ENCODE data around the gene CCDC142.

The CCDC142 gene, protein sequence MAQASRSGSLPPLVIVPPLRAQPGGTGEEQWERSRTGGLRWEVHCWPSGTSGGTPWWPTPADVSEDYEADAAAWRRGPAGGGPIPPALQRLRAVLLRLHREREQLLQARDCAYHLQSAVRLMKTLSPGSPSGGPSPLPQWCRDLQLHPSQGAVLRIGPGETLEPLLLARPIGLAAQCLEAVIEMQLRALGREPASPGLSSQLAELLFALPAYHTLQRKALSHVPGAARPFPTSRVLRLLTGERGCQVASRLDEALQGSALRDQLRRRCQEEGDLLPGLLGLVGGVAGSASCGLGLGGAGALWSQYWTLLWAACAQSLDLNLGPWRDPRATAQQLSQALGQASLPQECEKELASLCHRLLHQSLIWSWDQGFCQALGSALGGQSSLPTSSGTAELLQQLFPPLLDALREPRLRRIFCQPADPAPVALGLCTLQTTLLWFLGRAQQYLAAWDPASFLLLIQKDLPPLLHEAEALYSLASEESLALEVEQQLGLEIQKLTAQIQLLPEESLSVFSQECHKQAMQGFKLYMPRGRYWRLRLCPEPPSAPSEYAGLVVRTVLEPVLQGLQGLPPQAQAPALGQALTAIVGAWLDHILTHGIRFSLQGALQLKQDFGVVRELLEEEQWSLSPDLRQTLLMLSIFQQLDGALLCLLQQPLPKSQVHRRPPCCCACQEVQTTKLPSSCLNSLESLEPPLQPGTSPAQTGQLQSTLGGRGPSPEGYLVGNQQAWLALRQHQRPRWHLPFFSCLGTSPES

DNA sequence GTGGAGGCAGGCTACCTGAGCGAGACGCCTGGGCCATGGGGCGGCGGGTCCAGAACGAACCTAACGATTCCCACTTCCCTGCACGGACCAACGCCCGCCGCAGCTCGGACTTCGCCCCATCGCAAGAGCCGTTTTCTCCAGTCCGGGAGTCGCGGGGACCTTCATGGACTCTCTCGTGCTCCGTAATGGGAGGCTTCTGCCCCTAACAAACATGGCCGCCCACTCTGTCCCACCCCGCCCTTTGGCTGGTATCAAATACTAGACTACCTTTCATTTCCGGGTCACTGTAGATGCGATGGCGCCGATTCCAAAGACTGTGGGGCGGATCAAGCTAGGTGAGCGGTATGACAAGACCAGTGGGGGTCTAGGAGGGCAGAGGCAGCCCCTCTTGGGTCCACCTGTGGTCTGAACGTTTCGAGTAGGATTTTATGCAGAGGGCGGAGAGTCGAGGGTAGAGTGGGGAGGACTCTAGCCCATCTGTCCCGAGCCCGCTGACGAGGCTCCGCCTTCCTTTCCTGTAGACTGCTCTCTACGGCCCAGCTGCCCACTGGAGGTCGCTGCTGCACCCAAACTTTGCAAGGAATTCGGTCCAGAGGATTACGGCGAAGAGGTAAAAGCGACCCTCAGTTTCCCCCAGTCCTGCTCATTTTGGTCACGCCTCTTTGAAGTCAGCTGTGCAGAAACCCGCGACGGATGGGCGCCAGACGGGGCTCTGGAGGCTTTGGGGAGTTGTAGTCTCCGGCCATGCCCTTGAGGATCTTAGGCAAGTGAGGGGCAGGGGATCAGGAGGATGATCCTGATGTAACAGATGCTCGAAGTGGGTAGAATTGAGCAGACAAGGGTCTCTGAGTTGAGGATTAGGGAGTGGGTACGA, at the start of gene CCDC142, which contains the start of gene TTC31:
TSS of gene CCDC142 (minus strand) at position 198 of the 874 bp plus-strand sequence. CDS start at position 37, 161 bp downstream.
TSS of gene TTC31 (plus strand) at position 281 of the 874 bp plus-strand sequence. CDS start at position 296, 15 bp downstream.
- DNase-seq, result peak; percentile 93 to 94

DNA sequence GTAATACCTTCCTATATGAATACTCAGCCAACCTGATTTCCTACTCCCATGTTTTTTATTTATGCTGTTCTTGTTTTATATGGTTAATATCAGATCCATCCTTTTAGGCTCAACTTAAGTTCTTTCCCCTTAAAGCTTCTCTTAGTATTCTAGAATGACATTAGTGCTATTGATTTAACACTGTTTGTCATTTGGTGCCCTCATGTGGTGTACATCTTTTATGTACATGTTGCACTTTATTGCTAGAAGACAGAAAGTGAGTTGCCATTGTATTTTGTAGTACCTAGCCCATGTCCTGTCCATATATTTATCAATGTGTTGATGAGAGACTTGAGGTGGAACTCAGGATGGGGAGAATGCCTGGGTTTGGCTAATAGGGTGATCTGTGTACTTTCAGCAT, 49.4 kb upstream of the CCDC142 start:
- peak in 1 of 2 experiments; percentile 70 for DNase-seq

DNA sequence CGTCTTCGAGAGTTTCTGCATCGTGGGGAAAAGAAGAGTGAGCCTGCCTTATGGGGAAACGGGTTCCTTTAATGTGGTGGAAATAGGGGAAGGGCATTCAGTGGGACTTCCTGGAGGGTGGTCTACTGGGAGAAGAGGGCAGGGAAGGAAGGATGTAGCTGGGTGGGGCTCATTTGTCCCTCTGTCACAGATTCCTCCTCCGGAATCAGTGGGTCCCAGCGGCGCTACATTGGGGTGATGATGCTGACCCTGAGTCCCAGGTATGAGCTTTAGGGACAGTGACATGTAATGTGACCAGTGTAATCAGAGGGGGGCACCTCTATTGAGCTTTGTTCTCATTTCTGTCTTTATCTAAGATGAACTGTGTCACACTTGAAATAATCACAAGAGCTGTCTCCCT, 48.9 kb upstream of the CCDC142 start:
- no peak for DNase-seq

DNA sequence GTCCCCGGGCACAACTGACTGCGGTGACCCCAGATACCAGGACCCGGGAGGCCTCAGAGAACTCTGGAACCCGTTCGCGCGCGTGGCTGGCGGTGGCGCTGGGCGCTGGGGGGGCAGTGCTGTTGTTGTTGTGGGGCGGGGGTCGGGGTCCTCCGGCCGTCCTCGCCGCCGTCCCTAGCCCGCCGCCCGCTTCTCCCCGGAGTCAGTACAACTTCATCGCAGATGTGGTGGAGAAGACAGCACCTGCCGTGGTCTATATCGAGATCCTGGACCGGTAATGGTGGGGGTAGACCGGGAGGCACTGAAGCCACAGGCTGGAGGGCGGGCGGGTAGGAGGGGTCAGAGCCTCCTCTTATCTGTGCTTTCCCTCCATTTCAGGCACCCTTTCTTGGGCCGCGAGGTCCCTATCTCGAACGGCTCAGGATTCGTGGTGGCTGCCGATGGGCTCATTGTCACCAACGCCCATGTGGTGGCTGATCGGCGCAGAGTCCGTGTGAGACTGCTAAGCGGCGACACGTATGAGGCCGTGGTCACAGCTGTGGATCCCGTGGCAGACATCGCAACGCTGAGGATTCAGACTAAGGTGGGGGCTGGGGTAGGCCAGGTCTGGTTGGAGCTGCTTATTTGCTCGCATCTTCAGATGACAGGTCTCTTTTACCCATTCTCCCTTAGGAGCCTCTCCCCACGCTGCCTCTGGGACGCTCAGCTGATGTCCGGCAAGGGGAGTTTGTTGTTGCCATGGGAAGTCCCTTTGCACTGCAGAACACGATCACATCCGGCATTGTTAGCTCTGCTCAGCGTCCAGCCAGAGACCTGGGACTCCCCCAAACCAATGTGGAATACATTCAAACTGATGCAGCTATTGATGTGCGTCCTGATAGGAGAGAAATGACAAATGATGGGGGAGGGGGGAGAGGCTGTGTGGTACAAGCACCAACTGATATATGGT, 47.7 kb upstream of the CCDC142 start:
- peak in 1 of 2 experiments; percentile 30 for DNase-seq

DNA sequence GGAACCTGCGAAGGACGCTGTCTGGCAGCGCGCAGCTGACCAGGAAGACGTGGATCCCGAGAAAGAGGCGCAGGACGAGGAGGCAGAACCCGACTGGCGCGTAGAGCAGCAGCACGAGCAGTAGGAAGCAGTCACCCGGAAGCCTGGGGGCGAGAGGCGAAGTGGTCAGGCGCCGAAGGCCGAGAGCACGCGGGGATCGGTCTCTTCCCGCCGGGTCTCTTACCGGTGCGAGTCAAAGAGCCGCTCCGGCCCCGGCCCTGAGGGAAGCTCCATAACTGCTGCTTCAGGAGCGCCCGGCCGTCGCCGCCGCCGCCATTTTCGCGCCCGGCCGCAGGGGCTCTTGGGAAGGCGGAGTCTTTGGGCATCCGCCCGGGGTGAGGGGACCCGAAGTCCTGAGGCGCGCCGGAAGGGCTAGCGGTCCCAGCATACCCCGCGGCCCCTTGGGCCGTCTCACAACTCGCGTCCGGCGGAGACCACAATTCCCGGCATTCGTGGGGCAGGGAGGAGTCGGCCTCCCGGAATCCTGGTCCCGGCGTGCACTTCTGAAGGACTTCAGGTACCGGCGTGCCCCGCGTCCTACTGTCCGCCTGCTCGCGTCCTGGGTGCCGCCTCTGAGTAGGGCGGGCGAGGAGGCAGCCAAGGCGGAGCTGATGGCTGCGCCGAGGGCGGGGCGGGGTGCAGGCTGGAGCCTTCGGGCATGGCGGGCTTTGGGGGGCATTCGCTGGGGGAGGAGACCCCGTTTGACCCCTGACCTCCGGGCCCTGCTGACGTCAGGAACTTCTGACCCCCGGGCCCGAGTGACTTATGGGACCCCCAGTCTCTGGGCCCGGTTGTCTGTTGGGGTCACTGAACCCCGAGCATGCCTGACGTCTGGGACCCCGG, 46.8 kb upstream of the CCDC142 start, which contains the start of the genes AUP1 and HTRA2:
TSS of gene AUP1 (minus strand) at position 350 of the 882 bp plus-strand sequence. CDS start at position 273, 77 bp downstream.
TSS of gene HTRA2 (plus strand) at position 577 of the 882 bp plus-strand sequence. CDS start at position 651, 74 bp downstream.
- DNase-seq, result peak; percentile 98

DNA sequence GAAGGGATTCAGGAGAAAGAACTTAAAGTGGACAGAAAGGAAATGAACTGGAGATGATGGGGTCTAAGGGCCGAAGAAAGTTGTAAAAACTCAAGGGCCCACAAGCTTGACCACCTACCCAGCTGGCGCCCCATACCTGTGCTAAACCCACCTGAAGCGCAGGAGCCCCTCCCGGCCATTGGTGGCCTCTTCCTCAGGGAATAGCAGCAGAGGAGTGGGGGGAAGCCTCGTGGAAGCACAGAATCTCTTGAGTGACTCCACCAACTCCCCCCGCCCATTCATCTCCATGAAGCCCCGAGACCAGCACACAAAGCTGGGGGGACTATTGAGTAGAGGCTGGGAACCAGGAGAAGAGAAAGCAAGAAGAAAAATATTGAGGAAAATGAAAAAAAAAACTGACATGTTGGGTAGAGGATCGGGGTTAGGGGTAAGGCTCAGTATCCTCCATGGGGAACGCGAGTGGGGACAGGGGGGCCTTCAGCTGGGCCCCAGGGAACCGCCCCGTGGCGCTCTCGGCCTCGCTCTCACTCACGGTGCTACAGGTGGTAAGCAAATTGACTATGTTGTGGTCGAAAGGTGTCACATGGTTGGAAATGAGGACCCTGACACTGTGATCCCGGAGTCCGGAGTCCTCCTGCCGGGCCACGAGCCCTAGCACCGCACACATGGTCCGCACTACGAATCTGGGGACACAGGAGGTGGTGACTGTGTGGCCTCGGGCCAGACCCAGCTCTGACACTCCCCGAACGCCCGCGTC, 46.0 kb upstream of the CCDC142 start:
- no peak for DNase-seq

DNA sequence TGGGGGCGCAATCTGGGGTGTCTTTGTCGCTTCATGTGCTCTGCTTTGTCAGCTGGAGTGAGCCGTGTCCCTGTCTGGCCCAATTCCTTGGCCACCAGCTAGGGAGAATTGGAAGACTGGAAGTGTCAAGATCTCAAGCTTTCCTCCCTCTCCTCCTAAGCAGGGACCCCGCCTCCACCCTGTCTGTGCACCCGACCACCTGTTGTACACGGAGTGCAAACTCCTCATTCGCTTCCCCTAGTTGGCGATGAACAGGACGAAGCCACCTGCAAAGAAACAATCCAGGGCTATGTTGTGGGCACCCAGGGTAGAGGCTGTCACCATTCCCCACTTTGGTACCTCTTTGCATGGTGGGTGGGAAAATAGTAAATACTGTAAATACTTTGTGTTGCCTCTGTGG, 44.9 kb upstream of the CCDC142 start:
- DNase-seq, result no peak

DNA sequence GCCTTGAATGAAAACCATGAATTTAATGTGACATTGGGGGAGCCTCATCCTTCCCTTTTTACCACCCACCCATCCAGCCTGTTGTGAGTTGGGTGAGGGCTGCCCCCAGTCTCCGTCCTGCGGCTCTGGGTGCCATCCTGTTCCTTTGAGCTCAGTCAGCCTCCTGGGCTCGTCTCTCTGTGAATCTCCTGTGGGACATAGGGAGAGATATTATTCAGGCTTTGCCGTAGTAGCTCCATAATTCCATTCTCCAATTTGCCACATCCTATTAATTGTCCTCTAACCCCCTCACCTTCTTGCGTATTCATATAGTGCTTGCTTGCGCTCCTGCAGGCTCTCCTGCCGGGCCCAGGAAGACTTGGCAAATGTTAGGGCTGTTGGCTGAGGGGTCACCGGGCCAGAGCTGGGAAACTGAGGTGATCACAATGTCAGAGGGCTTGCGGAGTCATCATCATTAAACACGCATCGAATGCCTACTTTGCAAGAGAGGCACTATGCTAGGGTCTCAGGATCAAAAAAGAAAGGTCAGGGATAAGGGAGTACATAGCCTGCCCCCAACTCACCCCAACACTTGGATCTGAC, 43.9 kb upstream of the CCDC142 start:
- DNase-seq, result no peak

DNA sequence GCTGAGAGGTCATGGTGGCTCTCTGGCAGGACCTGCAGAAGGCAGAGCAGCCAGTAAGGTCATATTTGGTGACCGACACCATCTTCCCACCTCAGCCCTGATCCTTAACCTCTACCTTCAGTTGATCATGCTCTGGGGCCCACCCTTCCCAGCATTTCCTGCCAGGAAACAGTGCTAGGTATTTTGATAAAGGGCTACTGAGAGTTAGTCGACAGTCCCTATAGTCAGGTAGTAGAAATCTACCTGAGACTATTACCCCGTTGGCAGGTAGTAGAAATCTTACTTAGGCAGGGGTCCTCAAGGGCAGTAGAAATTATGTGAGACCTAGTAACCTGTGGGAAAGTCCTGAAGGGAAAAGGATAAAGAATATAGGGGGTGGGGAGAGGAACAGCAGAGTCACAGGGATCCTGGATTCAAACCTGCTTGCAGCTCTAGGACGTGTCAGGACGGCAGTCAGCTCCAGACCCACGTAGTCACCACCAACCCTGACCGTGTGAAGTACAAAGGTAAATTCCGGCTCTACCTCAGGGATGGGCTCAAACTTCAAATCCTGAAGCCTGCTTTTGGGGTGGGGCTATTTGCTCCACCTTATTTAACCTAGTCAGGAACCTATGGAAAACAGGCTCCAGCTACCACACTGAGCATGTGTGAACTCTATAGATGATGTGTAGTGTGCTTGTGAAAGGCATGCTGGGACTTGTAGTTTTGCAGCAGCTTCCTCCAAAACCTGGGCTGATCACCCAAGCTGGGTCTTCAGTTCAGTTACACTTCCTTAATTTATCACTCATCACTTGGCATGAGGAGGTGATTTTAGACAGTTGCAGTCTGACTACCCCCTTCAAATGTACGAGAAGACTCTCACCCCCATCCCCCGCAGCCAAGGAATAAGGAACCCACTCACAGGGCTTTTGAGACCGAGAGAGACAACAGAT, 43.2 kb upstream of the CCDC142 start, which contains the start of gene DQX1:
TSS of gene DQX1 (minus strand) at position 515 of the 932 bp plus-strand sequence. CDS start at position 13, 502 bp downstream.
- DNase-seq, result peak in 1 of 2 experiments; percentile 20

DNA sequence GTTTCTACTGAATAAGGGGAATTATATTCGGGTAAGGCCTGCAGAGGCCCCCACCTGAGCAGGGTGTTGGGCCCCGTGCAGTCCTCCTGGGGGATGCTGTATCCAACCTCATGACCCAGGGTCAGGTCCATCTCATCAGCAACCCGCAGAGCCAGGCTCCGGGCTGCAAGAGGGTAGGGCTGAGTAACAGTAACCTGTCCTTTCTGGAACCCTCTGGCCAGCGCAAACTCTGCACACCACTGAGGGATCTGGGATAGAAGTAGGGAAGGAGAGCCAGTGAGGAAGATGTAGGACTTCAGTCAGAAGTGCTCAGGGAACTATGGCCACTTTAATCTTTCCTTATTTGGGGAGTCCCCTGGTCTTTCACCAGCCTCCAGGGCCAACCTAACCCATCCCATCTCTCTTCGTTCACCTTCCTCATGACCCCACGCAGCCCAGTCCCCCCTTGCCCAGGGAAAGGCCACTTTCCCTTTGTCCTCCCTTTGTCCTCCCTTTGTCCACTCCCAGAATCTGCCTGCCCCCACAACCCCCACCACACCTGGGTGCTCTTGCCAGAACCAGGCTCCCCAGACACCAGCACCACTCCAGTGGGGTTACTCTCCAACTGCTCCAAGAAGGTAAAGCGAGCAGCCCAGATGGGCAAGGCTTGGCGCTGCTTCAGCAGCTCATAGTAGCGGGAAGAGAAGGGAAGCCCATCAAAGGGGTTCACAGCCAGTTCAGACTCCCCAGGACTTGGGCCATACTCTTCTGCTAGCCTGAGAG, 42.3 kb upstream of the CCDC142 start:
- no peak for DNase-seq

DNA sequence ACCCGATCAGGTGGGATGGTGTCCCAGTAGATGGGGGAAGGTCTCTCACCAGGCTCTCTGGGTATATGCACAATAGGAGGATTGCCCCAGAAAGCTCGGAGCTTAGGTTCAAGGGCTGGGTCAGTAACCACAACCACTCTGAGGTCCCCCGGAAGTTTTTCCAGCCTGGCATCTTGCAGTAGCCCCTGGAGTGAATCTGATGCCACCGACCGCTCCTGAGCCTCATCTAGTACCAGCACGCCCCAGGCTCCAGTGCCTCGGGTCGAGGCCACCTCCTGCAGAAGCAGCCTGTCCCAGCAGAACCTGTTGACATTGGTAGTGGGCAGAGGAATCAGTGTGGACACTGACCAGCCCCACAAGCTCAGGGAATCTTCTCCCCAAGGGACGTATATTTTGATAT, 41.2 kb upstream of the CCDC142 start:
- no peak for DNase-seq

DNA sequence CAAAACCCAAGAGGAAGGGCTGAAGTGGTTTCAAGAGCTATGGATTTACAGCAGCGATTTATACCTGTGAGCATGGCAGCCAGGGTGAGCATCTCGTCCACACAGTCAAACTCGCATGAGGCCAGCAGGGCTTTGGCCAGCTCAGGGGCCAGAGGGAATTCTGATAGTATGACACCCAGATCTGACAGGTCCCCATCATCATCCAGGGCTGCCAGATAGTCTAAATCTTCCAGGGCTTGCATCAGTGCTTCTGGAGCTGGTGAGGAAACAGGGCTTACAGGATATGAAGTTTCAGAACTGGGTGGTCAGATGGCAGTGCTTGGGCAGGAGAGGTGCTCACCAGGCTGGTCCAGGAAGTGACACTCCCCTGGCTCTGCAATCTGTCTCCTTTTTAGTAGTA, 39.7 kb upstream of the CCDC142 start:
- DNase-seq, result no peak

DNA sequence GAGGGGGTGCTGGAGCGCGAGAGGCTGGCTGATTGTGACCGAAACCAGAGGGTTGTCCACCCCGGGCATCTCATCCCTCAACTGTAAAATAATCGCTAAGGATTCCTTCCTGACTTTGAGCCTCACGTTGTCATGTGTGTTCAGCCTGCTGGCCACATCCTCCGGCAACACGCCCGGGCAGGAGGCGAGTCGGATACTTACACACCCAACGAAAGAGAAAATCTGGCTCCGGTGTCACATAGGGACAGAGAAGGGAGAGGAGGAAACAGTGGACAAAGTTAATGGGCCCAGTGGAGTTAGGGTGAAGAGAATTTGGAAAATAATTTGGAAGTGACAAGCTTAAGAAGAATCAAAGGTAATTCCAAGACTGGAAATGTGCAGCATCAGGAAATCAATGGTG, 33.9 kb upstream of the CCDC142 start:
- DNase-seq, result no peak

DNA sequence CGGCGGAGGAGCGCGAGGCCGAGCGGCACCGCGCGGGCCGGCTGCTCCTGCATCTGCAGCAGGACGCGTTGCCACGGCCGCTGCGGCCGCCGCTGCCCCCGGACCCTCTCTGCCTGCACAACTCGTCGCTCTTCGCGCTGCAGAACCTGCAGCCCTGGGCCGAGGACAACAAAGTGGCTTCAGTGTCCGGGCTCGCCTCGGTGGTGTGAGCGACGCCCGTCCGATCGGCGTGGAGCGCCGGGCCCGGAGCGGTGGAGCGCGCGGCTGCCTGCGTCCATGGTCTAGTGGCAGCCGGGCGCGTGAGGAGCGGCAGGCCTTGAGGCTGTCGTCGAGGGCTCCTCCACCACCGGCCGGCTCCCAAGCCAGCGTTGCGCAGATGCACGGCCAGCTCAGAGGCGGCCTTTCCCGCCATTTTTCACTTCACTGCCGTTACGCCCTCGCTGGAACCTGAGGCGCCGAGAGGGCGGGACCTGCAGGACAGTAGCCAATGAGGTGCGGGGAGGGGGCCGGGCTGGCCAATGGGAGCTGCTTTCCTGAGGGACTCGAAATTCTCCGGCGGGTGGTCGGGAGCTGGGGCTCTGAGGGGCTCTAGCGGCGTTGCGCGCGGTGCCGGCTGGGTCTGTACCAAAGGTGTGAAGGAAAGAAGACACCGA, 33.3 kb upstream of the CCDC142 start:
- DNase-seq, result peak in 1 of 2 experiments; percentile 18

DNA sequence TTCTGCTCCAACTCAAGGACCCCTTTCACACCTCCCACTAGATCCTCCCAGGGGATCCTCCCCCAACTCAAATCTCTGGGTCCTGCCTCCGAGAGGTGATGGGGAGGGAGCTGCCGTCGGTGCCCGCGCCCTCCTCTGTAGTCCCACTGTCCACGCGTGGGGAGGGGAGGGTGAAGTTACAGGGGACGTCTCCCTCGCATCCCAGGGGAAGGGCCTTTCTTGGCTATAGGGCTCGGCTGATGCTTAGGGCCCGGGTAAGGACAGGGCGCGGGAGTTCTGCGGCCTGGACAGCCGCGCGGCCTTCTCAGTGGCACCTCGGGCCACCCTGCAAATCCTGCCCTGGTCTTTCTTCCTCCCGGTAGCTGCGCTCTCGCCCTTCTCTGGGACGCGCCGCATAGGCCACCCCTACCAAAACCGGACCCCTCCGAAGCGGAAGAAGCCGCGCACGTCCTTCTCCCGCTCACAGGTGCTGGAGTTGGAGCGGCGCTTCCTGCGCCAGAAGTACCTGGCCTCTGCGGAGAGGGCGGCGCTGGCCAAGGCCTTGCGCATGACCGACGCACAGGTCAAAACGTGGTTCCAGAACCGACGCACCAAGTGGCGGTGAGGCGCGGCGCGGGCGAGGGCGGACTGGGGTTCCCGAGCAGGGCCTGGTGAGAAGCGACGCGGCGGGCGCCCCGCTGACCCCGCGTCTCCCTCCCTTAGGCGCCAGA, 32.6 kb upstream of the CCDC142 start:
- no peak for DNase-seq
